K562 (cell line): ENCODE data around the gene IL17RC. TPM values are rescaled to one million over a fixed set of nuclear protein-coding genes. Genes with fewer than 3 reads are reported as not detected.

ENCODE experiments used
- FOXJ3 ChIP-seq: sonication (generic); formaldehyde crosslinking; IDR thresholded peaks from 2 replicates; pipeline ENCODE4 v1.4.0; 2020; ENCODE audit warnings: mild to moderate bottlenecking, missing genetic modification reagents
- GATAD2B ChIP-seq: fragments of 450-650 bp; IDR thresholded peaks from 2 replicates; pipeline ENCODE4 v1.6.1; 2017; ENCODE audit warnings: mild to moderate bottlenecking, borderline replicate concordance
- HSF4 ChIP-seq: fragments of 250-450 bp; sonication (Bioruptor Pico); IDR thresholded peaks from 2 replicates; pipeline ENCODE4 v2.1.2; 2022; ENCODE audit warnings: mild to moderate bottlenecking, moderate library complexity, borderline replicate concordance
- ILF3 ChIP-seq: fragments of 450-650 bp; IDR thresholded peaks from 2 replicates; pipeline ENCODE4 v1.6.1; 2018; ENCODE audit warnings: antibody characterized with exemption, mild to moderate bottlenecking, moderate library complexity, borderline replicate concordance
- L3MBTL2 ChIP-seq: fragments of 450-650 bp; IDR thresholded peaks from 2 replicates; pipeline ENCODE4 v1.6.1; 2016; ENCODE audit warnings: mild to moderate bottlenecking, moderate library complexity
- MAZ ChIP-seq, 2 experiments: fragments of 450-650 bp in 1 of 2; sonication (generic) in 1 of 2; formaldehyde crosslinking; IDR thresholded peaks in 1 of 2; conservative IDR thresholded peaks in 1 of 2; 2 replicates each; pipeline versions ENCODE4 v1.4.0 to v1.5.0; 2020; ENCODE audit warnings: mild to moderate bottlenecking in 1 of 2, missing genetic modification reagents in 1 of 2
- MCM2 ChIP-seq: fragments of 450-650 bp; IDR thresholded peaks from 2 replicates; pipeline ENCODE4 v1.6.1; 2017; ENCODE audit warnings: low read depth, mild to moderate bottlenecking
- SPI1 ChIP-seq: IDR thresholded peaks from 2 replicates; pipeline ENCODE4 v1.6.1; 2011; ENCODE audit warnings: low read depth, low read length, control low read depth, borderline replicate concordance
- TFE3 ChIP-seq: fragments of 450-650 bp; formaldehyde crosslinking; IDR thresholded peaks from 2 replicates; pipeline ENCODE4 v1.4.0; 2020; ENCODE audit warnings: mild to moderate bottlenecking, mixed read lengths
- ZBTB12 ChIP-seq: fragments of 250-450 bp; sonication (Bioruptor Pico); IDR thresholded peaks from 2 replicates; pipeline ENCODE4 v1.4.0; 2020
- ZKSCAN8 ChIP-seq: fragments of 200-800 bp; sonication (Bioruptor generic); IDR thresholded peaks from 2 replicates; pipeline ENCODE4 v1.6.1; 2016; ENCODE audit warnings: missing genetic modification characterization, missing compliant biosample characterization
- ZNF354B ChIP-seq: fragments of 250-450 bp; sonication (Bioruptor Pico); IDR thresholded peaks from 2 replicates; pipeline ENCODE4 v1.4.0; 2020
- ZNF592 ChIP-seq: fragments of 450-650 bp; IDR thresholded peaks from 2 replicates; pipeline ENCODE4 v1.6.1; 2017; ENCODE audit warnings: antibody characterized with exemption, mild to moderate bottlenecking
- polyA plus RNA-seq, 8 experiments: library from polyadenylated mRNA; depleted of rRNA in 4 of 8; stranded (reverse) in 5 of 8; unstranded in 3 of 8; fragments of >200 nt; fragmentation: Nextera tagmentation in 2 of 8; fragmentation: Illumina TruSeq in 1 of 8; extraction: Ambion mirVana in 2 of 8; extraction: Trizol in 1 of 8; gene quantifications; 2 replicates each; pipeline versions ENCODE4 v1.2.1 to v1.2.3, GENCODE V29; 2011 to 2014; ENCODE audit warnings: inconsistent platforms in 1 of 8, missing spikeins in 1 of 8
- total RNA-seq, 7 experiments: library from RNA; depleted of rRNA in 6 of 7; stranded (reverse); fragments of >200 nt in 6 of 7; fragmentation: Illumina TruSeq in 2 of 7; extraction: Trizol in 2 of 7; gene quantifications; 2 replicates each; pipeline versions ENCODE4 v1.2.1 to v1.2.3, GENCODE V29; 2011 to 2021; ENCODE audit warnings: low replicate concordance in 1 of 7

The IL17RC gene
- total and polyA plus RNA-seq, 9 of the 15 experiments (the other 6 are each of a cell fraction or from before 2014, with no cell fraction given) = 0.15 to 11.4 (median 7.1) TPM; not detected in 1

- TF ChIP-seq TFE3 (no peak), ZKSCAN8 (peak; percentile 86; the same call in 1 of the 2 replicates), ZNF592 (peak; percentile 98), HSF4 (CRISPR knock-in tag) (0 out of 2 replicates have a peak, but pooled peaks have one; percentile 36), GATAD2B (peak; percentile 8; the same call in 1 of the 2 replicates), ZNF354B (CRISPR knock-in tag) (no peak), ZBTB12 (CRISPR knock-in tag) (peak; percentile 3; the same call in 1 of the 2 replicates), ILF3 (peak; percentile 57; the same call in 1 of the 2 replicates), MAZ (CRISPR knock-in tag; conservative IDR thresholded peaks at IDR 0.05 in 1 of 2, IDR thresholded peaks at IDR 0.05 in 1 of 2) (peak in 1 of 2 experiments; percentile 53; a peak in 1 of 4 replicates), FOXJ3 (CRISPR knock-in tag) (no peak), SPI1 (peak; percentile 86), L3MBTL2 (peak; percentile 83), MCM2 (no peak)
These were observed 60.1 kb downstream of the IL17RC start (continued) for GRCh38 chr3:9976721-9977709.
